Measurements from ENCODE around the gene FAM76A.

DNA sequence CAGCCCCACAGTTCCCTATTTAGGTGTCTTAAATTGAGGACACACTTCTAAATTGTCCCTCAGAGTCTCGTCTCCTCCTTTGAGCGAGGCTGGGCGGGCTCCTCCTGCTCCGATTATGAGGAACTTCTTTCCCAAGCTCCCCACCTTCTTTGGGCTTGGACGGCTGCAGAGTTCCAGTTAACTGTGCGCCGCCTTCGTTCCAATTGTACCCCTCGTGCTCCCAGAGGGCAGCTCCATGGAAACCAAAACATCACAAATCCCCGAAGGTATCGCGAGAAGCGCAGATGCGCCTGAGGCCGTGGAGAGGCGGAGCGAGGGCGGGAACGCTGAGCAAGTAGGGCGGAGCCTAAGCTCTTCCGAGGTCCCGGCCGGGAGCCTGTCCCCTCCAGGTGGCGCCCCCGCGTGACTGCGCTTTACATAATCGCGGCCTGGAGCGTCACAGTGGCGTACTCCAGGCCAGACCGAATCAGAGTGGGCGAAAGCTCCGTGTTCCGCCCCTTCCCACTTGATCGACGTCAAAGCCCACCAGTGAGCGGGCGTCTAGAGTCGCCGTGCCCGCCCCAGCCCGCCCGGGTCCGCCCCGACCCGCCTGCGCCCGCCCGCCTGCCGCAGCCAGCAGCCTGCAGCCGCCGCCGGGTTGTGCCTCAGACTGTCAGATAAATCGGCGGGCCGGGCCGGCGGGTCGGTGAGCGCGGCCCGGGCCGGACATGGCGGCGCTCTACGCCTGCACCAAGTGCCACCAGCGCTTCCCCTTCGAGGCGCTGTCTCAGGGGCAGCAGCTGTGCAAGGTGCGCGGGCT lies at the start of gene FAM76A:
- TF ChIP-seq, protein P1, sequence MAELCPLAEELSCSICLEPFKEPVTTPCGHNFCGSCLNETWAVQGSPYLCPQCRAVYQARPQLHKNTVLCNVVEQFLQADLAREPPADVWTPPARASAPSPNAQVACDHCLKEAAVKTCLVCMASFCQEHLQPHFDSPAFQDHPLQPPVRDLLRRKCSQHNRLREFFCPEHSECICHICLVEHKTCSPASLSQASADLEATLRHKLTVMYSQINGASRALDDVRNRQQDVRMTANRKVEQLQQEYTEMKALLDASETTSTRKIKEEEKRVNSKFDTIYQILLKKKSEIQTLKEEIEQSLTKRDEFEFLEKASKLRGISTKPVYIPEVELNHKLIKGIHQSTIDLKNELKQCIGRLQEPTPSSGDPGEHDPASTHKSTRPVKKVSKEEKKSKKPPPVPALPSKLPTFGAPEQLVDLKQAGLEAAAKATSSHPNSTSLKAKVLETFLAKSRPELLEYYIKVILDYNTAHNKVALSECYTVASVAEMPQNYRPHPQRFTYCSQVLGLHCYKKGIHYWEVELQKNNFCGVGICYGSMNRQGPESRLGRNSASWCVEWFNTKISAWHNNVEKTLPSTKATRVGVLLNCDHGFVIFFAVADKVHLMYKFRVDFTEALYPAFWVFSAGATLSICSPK (IDR thresholded peaks at IDR 0.05; ENCODE audit: borderline replicate concordance) = no peak
- TF ChIP-seq ZNF644 (tag; IDR thresholded peaks at IDR 0.05; ENCODE audit: low read depth) = no peak
- TF ChIP-seq, protein P2, sequence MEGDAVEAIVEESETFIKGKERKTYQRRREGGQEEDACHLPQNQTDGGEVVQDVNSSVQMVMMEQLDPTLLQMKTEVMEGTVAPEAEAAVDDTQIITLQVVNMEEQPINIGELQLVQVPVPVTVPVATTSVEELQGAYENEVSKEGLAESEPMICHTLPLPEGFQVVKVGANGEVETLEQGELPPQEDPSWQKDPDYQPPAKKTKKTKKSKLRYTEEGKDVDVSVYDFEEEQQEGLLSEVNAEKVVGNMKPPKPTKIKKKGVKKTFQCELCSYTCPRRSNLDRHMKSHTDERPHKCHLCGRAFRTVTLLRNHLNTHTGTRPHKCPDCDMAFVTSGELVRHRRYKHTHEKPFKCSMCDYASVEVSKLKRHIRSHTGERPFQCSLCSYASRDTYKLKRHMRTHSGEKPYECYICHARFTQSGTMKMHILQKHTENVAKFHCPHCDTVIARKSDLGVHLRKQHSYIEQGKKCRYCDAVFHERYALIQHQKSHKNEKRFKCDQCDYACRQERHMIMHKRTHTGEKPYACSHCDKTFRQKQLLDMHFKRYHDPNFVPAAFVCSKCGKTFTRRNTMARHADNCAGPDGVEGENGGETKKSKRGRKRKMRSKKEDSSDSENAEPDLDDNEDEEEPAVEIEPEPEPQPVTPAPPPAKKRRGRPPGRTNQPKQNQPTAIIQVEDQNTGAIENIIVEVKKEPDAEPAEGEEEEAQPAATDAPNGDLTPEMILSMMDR (IDR thresholded peaks at IDR 0.05 in 2 of 3, conservative IDR thresholded peaks at IDR 0.05 in 1 of 3; ENCODE audit: insufficient read depth in 2 of 3, low read depth in 1 of 3, low read length in 3 of 3) = peak; percentile 69 to 94 (median 83)
- 0 out of 2 replicates have a peak, but pooled peaks have one; percentile 54 for TF ChIP-seq FOXP1 (CRISPR knock-in tag; IDR thresholded peaks at IDR 0.05)

Measured in K562 (cell line).